ENCODE measurements around the gene PLK2. TPM values are rescaled to one million over a fixed set of nuclear protein-coding genes. Genes with fewer than 3 reads are reported as not detected.

The PLK2 gene
- total and polyA plus RNA-seq, 2 donors, result 13.0 to 24.6 TPM

DNA sequence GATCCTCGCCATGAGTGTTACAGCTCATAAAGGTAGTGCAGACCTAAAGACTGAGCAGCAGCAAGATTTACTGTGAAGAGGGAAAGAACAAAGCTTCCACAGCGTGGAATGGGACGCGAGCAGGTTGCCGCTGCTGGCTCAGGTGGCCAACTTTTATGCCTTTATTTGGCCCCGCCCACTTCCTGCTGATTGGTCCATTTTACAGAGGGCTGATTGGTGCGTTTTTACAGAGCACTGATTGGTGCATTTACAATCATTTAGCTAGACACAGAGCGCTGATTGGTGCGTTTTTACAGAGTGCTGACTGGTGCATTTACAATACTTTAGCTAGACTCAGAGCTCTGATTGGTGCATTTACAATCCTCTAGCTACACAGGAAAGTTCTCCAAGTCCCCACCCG is 13.9 kb downstream of the PLK2 start:
- DNase-seq (ENCODE audit: low read depth in 6 of 9, low spot score in 9 of 9), result no peak
- 95% methylated on average over 10 of the region's 10 CpGs for WGBS
- H3K27ac ChIP-seq (ENCODE audit: low read depth in 1 of 2, low read length in 1 of 2), result no peak overlapping the region

DNA sequence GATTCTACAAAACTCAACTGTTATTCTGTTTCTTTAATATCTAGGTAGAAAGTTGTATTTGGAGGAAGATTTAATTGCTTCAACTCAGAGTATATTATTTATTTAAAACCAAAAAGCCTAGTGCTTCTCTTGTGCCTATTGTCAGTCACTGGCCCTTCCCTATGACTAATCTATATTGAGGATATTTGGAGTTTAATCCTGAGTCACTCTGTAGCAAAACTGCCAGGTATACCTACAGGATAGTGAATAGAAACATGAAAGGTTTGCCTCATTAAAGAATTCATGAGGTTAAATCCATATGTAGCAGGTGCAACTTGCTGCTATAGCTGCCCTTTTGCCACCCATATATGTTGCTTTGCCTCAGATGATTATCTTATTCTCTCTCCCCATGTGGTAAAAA is 15.1 kb downstream of the PLK2 start:
- no peaks in the 10 kb centered on the region for H3K4me1 ChIP-seq (ENCODE audit: control insufficient read depth in 2 of 2, insufficient read depth in 2 of 2, low read length in 2 of 2)
- no peaks in the 10 kb centered on the region for H3K36me3 ChIP-seq (ENCODE audit: control insufficient read depth in 2 of 2, insufficient read depth in 2 of 2, low read length in 1 of 2)
- no peaks in the 10 kb centered on the region for H3K27me3 ChIP-seq (ENCODE audit: control insufficient read depth in 2 of 2, insufficient read depth in 1 of 2, low read length in 1 of 2)
- H3K9me3 ChIP-seq (ENCODE audit: control insufficient read depth in 2 of 2, insufficient read depth in 1 of 2, low read length in 1 of 2), result peaks cover 0 to 7% of the 10 kb centered on the region in 2 donors
- no peak overlapping the region for H3K27ac ChIP-seq (ENCODE audit: low read depth in 1 of 2, low read length in 1 of 2)
- DNase-seq (ENCODE audit: low read depth in 6 of 9, low spot score in 9 of 9), result no peak
- no peak overlapping the region for H3K4me3 ChIP-seq (ENCODE audit: low read length in 2 of 2)

More for the DNA sequence above, 13.9 kb downstream of the PLK2 start:
- Histone ChIP-seq H3K9me3 (ENCODE audit: control insufficient read depth in 2 of 2, insufficient read depth in 1 of 2, low read length in 1 of 2) (peaks cover 0 to 7% of the 10 kb centered on the region in 2 donors), H3K36me3 (ENCODE audit: control insufficient read depth in 2 of 2, insufficient read depth in 2 of 2, low read length in 1 of 2) (no peaks in the 10 kb centered on the region), H3K27me3 (ENCODE audit: control insufficient read depth in 2 of 2, insufficient read depth in 1 of 2, low read length in 1 of 2) (no peaks in the 10 kb centered on the region), H3K4me3 (ENCODE audit: low read length in 2 of 2) (no peak overlapping the region), H3K4me1 (ENCODE audit: control insufficient read depth in 2 of 2, insufficient read depth in 2 of 2, low read length in 2 of 2) (no peaks in the 10 kb centered on the region)

DNA sequence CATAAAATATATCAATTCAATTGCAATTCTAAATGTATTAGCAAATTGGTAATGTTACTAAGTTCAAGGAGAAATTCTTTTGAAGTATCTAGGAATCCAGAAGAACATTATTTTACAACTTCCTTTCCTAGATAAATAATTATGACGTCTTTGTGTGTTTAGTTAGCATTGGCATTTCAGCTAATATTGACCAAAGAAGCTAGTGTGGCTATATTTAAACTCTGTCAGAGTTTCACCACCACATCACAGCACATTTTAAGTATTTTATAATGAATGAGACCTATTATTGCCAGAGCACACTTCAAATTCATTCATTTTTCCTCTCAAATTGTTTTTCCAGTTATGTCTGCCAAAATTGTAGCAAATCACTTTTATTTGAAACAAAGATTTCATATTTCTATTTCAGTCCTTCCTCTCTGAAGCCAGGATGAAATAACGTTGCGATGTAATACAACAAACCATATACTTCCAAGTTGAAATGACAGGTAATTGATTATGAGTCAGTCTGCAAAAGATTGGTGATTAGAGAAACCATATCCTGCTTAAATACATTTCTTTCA is 18.9 kb downstream of the PLK2 start:
- no peak overlapping the region for H3K27ac ChIP-seq (ENCODE audit: low read depth in 1 of 2, low read length in 1 of 2)
- no peaks in the 10 kb centered on the region for H3K36me3 ChIP-seq (ENCODE audit: control insufficient read depth in 2 of 2, insufficient read depth in 2 of 2, low read length in 1 of 2)
- peaks cover 0 to under 1% of the 10 kb centered on the region in 2 donors for H3K9me3 ChIP-seq (ENCODE audit: control insufficient read depth in 2 of 2, insufficient read depth in 1 of 2, low read length in 1 of 2)

GRCh38 chr5:58439094-58439644 is 20.7 kb downstream of the PLK2 start:
- H3K4me1 ChIP-seq (ENCODE audit: control insufficient read depth in 2 of 2, insufficient read depth in 2 of 2, low read length in 2 of 2), result no peaks in the 10 kb centered on the region
- H3K27me3 ChIP-seq (ENCODE audit: control insufficient read depth in 2 of 2, insufficient read depth in 1 of 2, low read length in 1 of 2), result no peaks in the 10 kb centered on the region
- 98% methylated on average over 5 of the region's 5 CpGs for WGBS
- no peak overlapping the region for H3K4me3 ChIP-seq (ENCODE audit: low read length in 2 of 2)
- H3K27ac ChIP-seq (ENCODE audit: low read depth in 1 of 2, low read length in 1 of 2), result no peak overlapping the region
- H3K36me3 ChIP-seq (ENCODE audit: control insufficient read depth in 2 of 2, insufficient read depth in 2 of 2, low read length in 1 of 2), result no peaks in the 10 kb centered on the region
- no peaks in the 10 kb centered on the region for H3K9me3 ChIP-seq (ENCODE audit: control insufficient read depth in 2 of 2, insufficient read depth in 1 of 2, low read length in 1 of 2)
- DNase-seq (ENCODE audit: low read depth in 6 of 9, low spot score in 9 of 9), result no peak

More for the DNA sequence above, 18.9 kb downstream of the PLK2 start:
- Histone ChIP-seq H3K4me1 (ENCODE audit: control insufficient read depth in 2 of 2, insufficient read depth in 2 of 2, low read length in 2 of 2) (no peaks in the 10 kb centered on the region), H3K27me3 (ENCODE audit: control insufficient read depth in 2 of 2, insufficient read depth in 1 of 2, low read length in 1 of 2) (no peaks in the 10 kb centered on the region), H3K4me3 (ENCODE audit: low read length in 2 of 2) (no peak overlapping the region)
- 87% methylated on average over 3 of the region's 3 CpGs for WGBS
- DNase-seq (ENCODE audit: low read depth in 6 of 9, low spot score in 9 of 9), result no peak

DNA sequence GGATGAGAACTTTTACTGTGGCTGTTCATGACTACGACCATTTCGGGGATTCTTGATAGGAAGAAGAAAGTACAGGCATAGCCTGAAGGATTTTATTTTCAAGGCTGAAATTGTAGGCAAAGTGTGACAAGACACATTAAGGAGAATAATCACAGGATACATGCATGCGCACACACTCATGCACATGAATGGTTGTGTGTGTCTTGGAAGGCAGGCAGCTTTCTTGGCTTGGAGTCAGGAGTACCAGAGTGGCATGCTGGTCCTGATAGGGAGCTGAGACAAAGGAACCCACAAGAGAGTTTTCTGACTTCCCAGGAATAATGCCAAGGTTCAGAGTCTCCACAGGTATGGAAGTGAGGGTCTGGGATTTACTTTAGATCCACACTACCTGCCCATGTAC is 22.2 kb downstream of the PLK2 start:
- no peaks in the 10 kb centered on the region for H3K27me3 ChIP-seq (ENCODE audit: control insufficient read depth in 2 of 2, insufficient read depth in 1 of 2, low read length in 1 of 2)
- WGBS, result over 99% methylated on average over 3 of the region's 3 CpGs
- no peak for DNase-seq (ENCODE audit: low read depth in 6 of 9, low spot score in 9 of 9)
- no peak overlapping the region for H3K27ac ChIP-seq (ENCODE audit: low read depth in 1 of 2, low read length in 1 of 2)
- H3K4me3 ChIP-seq (ENCODE audit: low read length in 2 of 2), result no peak overlapping the region
- H3K4me1 ChIP-seq (ENCODE audit: control insufficient read depth in 2 of 2, insufficient read depth in 2 of 2, low read length in 2 of 2), result no peaks in the 10 kb centered on the region
- H3K36me3 ChIP-seq (ENCODE audit: control insufficient read depth in 2 of 2, insufficient read depth in 2 of 2, low read length in 1 of 2), result no peaks in the 10 kb centered on the region
- no peaks in the 10 kb centered on the region for H3K9me3 ChIP-seq (ENCODE audit: control insufficient read depth in 2 of 2, insufficient read depth in 1 of 2, low read length in 1 of 2)

DNA sequence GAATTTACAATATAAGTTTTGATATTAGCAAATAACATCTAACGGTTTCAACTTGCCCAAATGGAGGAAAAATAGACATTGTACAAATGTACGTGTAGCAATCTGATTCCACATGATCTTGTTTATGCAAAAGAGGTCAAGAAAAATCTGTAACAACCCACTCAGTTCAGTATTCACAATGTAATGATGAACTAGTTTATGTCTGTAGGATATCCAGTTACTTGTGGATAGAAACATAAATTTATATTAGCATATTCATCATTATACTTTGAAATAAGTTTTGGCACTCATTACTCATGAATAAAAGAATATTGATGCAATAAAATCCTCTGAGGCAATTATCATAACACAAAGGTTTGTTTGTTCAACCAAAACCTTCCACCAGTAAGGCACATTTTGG is 28.1 kb downstream of the PLK2 start:
- H3K4me3 ChIP-seq (ENCODE audit: low read length in 2 of 2), result no peak overlapping the region
- no peak overlapping the region for H3K27ac ChIP-seq (ENCODE audit: low read depth in 1 of 2, low read length in 1 of 2)
- 96% methylated on average over 2 of the region's 2 CpGs for WGBS
- DNase-seq (ENCODE audit: low read depth in 6 of 9, low spot score in 9 of 9), result no peak
- no peaks in the 10 kb centered on the region for H3K9me3 ChIP-seq (ENCODE audit: control insufficient read depth in 2 of 2, insufficient read depth in 1 of 2, low read length in 1 of 2)
- H3K36me3 ChIP-seq (ENCODE audit: control insufficient read depth in 2 of 2, insufficient read depth in 2 of 2, low read length in 1 of 2), result no peaks in the 10 kb centered on the region
- H3K27me3 ChIP-seq (ENCODE audit: control insufficient read depth in 2 of 2, insufficient read depth in 1 of 2, low read length in 1 of 2), result no peaks in the 10 kb centered on the region
- H3K4me1 ChIP-seq (ENCODE audit: control insufficient read depth in 2 of 2, insufficient read depth in 2 of 2, low read length in 2 of 2), result no peaks in the 10 kb centered on the region

GRCh38 chr5:58412932-58413331 is 47.0 kb downstream of the PLK2 start:
- no peaks in the 10 kb centered on the region for H3K36me3 ChIP-seq (ENCODE audit: control insufficient read depth in 2 of 2, insufficient read depth in 2 of 2, low read length in 1 of 2)
- 97% methylated on average over 1 of the region's 1 CpG for WGBS

GRCh38 chr5:58412081-58412480 is 47.8 kb downstream of the PLK2 start:
- H3K27ac ChIP-seq (ENCODE audit: low read depth in 1 of 2, low read length in 1 of 2), result no peak overlapping the region
- 97% methylated on average over 2 of the region's 2 CpGs for WGBS
- H3K4me1 ChIP-seq (ENCODE audit: control insufficient read depth in 2 of 2, insufficient read depth in 2 of 2, low read length in 2 of 2), result no peaks in the 10 kb centered on the region
- H3K27me3 ChIP-seq (ENCODE audit: control insufficient read depth in 2 of 2, insufficient read depth in 1 of 2, low read length in 1 of 2), result no peaks in the 10 kb centered on the region
- no peaks in the 10 kb centered on the region for H3K36me3 ChIP-seq (ENCODE audit: control insufficient read depth in 2 of 2, insufficient read depth in 2 of 2, low read length in 1 of 2)
- no peaks in the 10 kb centered on the region for H3K9me3 ChIP-seq (ENCODE audit: control insufficient read depth in 2 of 2, insufficient read depth in 1 of 2, low read length in 1 of 2)
- H3K4me3 ChIP-seq (ENCODE audit: low read length in 2 of 2), result no peak overlapping the region
- no peak for DNase-seq (ENCODE audit: low read depth in 6 of 9, low spot score in 9 of 9)

More at GRCh38 chr5:58412932-58413331, 47.0 kb downstream of the PLK2 start:
- Histone ChIP-seq H3K9me3 (ENCODE audit: control insufficient read depth in 2 of 2, insufficient read depth in 1 of 2, low read length in 1 of 2) (no peaks in the 10 kb centered on the region), H3K27me3 (ENCODE audit: control insufficient read depth in 2 of 2, insufficient read depth in 1 of 2, low read length in 1 of 2) (no peaks in the 10 kb centered on the region), H3K27ac (ENCODE audit: low read depth in 1 of 2, low read length in 1 of 2) (no peak overlapping the region), H3K4me1 (ENCODE audit: control insufficient read depth in 2 of 2, insufficient read depth in 2 of 2, low read length in 2 of 2) (no peaks in the 10 kb centered on the region), H3K4me3 (ENCODE audit: low read length in 2 of 2) (no peak overlapping the region)
- no peak for DNase-seq (ENCODE audit: low read depth in 6 of 9, low spot score in 9 of 9)

DNA sequence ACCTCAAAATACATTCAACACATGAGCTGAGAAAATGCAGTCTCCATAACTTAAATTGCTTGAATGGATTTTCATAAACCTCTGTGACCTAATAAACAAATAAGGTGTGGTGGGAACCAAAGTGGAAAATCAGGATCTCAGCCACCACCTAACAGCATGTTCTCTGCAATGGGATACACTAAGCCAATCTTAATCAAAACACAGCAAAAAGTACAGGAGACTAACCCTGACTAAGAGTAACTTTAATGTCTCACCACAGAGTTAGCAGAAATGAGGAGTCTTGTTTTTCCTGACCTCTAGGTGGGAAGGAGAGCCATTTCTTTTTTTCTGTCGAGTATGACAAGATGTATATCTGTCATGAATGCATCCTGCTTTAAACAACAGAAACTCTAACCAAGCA is 48.5 kb downstream of the PLK2 start:
- no peak overlapping the region for H3K27ac ChIP-seq (ENCODE audit: low read depth in 1 of 2, low read length in 1 of 2)
- H3K36me3 ChIP-seq (ENCODE audit: control insufficient read depth in 2 of 2, insufficient read depth in 2 of 2, low read length in 1 of 2), result no peaks in the 10 kb centered on the region
- H3K4me1 ChIP-seq (ENCODE audit: control insufficient read depth in 2 of 2, insufficient read depth in 2 of 2, low read length in 2 of 2), result no peaks in the 10 kb centered on the region
- DNase-seq (ENCODE audit: low read depth in 6 of 9, low spot score in 9 of 9), result no peak
- H3K27me3 ChIP-seq (ENCODE audit: control insufficient read depth in 2 of 2, insufficient read depth in 1 of 2, low read length in 1 of 2), result no peaks in the 10 kb centered on the region
- WGBS, result 82% methylated on average over 1 of the region's 1 CpG
- H3K4me3 ChIP-seq (ENCODE audit: low read length in 2 of 2), result no peak overlapping the region
- H3K9me3 ChIP-seq (ENCODE audit: control insufficient read depth in 2 of 2, insufficient read depth in 1 of 2, low read length in 1 of 2), result no peaks in the 10 kb centered on the region

All from thymus (tissue), 11 donors.